Neural progenitor cell (in vitro differentiated cells): ENCODE measurements around the gene SUGCT.

ENCODE experiments used
- CTCF ChIP-seq: fragments of 200-600 bp; sonication (generic); IDR thresholded peaks from 2 replicates; pipeline ENCODE4 v1.5.1; 2017; ENCODE audit warnings: antibody characterized with exemption, mild to moderate bottlenecking
- EZH2 ChIP-seq: fragments of 200-600 bp; sonication (generic); IDR thresholded peaks from 2 replicates; pipeline ENCODE4 v1.6.1; 2017; ENCODE audit warnings: antibody characterized with exemption, mild to moderate bottlenecking, moderate library complexity
- EZH2phosphoT487 ChIP-seq: fragments of 200-600 bp; sonication (generic); IDR thresholded peaks from 2 replicates; pipeline ENCODE4 v1.6.1; 2017; ENCODE audit warnings: antibody characterized with exemption

GRCh38 chr7:40194745-40195144 lies 59.9 kb downstream of the SUGCT start:
- TF ChIP-seq CTCF (no peak), EZH2 (no peak), EZH2phosphoT487 (no peak)
